GM21390 (cell line): ENCODE measurements around the gene TTC14.
"Not testable (repeated sequence)": the region's sequence is repeated elsewhere in the genome, so short reads cannot be mapped to it uniquely, and the experiment has no call there.

ENCODE experiments used
- ATAC-seq: cut with Tn5 transposase; IDR thresholded peaks from one replicate; pipeline ENCODE4 v1.9.1; 2021; ENCODE audit not compliant: unreplicated experiment

Gene TTC14, protein sequence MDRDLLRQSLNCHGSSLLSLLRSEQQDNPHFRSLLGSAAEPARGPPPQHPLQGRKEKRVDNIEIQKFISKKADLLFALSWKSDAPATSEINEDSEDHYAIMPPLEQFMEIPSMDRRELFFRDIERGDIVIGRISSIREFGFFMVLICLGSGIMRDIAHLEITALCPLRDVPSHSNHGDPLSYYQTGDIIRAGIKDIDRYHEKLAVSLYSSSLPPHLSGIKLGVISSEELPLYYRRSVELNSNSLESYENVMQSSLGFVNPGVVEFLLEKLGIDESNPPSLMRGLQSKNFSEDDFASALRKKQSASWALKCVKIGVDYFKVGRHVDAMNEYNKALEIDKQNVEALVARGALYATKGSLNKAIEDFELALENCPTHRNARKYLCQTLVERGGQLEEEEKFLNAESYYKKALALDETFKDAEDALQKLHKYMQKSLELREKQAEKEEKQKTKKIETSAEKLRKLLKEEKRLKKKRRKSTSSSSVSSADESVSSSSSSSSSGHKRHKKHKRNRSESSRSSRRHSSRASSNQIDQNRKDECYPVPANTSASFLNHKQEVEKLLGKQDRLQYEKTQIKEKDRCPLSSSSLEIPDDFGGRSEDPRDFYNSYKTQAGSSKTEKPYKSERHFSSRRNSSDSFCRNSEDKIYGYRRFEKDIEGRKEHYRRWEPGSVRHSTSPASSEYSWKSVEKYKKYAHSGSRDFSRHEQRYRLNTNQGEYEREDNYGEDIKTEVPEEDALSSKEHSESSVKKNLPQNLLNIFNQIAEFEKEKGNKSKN

DNA sequence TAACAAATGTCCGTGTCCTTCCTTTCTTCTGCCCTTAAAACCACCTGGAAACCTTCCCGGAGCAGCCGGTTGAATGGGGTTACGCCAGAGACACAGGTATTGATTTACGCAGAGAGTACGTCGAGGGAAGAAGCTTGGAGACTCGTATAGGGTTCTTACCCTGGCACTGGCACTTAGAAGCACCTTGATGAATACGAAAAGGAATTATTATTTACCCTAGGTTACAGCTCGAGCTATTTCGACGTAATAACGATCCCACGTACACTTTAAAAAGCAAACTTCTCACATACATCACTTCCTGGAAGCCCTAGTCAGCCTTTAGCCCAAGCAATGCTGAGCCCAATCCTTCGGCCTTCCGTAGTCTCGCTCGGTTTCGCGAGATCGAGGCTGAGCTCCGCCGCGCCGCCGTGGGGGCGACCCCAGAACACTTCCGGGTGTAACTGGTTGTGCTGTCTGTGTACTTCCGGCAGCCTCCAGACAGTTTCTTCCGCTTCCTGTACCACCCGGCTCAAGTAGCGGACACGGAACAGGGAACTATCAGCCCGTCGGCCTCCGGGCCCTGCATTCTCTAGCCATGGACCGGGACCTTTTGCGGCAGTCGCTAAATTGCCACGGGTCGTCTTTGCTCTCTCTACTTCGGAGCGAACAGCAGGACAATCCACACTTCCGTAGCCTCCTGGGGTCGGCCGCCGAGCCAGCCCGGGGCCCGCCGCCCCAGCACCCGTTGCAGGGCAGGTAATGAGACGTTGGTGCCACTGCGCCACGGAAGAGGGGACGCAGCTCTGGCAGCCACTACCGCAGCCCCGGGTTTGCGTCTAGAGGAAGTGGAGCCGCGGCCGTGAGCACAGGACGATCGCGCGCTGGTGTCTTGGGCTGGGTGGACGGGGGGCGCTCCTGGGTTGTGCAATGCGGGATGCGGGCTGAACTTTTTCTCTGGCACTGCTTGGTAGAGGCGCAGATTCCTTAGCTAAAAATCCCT lies at the start of gene TTC14:
Gene TTC14 (plus strand): TSS at position 476 of the 979 bp plus-strand sequence. CDS start 99 bp downstream, at position 575.
- ATAC-seq, result peak; percentile 98

DNA sequence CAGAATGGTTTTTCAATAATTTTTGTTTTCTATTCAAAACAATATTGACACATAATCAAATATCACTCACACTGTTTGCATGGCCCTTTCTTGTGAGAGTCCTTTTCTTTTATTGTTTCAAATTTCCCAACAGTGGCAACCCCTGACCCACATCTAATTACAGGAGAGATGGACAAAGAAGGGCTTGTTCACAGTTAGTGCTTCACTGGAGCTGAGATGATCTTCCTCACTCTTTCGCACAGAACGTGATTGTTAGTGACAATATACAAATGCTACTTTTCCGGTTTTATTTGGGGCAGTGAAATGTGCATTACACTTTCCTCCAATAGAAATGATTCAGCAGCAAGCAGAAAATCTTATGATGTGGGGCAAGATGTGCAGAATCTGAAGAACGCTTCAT lies 38.6 kb upstream of the TTC14 start:
- ATAC-seq, result no peak

DNA sequence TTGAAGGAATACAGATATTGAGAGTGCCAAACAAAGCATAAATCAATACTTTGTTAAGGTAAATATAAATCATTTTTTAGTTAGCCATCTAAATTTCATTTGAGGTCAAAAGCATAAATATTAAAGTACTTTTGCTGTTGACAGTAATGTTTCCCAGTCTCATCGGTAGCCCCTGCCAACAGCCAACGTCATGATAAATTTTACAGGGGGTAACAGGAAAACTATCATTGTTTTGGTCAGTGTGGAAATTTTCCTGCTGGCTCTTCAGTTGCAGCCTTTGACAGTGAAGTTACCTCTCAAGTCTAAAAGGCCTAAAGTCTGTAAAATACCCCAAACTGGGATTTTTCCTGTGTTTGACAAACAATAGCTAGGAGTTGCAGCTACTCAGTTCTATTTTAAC lies 37.3 kb upstream of the TTC14 start:
- no peak for ATAC-seq

DNA sequence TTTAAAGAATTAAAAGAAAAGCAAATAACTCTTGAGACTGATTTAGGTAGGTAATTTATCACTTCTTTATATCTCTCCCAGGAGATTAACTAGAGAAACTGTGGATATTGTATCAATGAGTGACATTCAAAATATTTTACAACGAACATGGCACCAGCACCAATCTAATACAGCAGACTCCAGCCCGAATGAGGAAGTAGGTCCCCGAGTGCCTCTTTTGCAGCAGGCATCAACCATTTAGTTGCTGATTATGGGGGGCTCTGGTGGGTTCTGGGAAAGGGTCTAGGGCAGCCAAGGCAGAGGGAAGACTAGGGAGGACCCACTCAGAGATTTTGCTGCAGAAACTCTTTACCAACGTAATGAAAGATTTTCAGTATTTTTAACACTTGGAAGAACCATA lies 31.7 kb upstream of the TTC14 start:
- ATAC-seq, result no peak

DNA sequence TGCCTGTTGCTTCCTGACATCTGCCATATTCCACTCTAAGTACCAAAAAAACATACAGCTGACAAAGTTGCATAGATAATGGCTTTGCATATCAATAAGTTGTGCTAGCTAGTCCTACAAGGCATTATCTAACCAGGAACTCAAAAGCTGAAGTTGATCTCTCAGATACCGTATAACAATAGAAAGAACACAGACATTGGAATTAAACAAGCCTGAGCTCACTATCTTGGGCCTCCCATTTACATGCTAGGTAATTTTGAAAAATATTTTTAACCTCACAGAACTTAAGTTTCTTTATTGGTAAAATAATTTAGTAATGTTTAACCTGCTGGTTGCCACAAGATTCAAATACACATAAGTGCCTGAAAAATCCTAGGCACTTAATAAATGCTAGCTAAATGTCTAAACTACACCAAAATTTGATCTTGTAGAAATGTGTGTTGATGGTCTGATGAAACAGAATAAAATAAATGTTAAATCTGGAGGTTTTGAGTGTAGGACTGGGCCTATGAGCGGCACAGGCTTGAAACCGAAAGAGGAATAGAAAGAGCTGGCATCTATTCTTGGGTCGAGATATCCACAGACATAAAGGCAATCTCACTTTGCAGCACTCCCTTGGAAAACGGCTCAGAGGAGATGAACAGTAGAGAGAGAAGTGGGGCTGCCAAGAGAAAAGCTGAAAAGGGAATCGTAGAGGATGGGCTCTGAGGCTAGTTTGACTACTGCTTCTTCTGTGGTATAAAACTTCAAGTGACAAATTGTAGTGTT lies 29.9 kb upstream of the TTC14 start:
- peak; percentile 85 for ATAC-seq

DNA sequence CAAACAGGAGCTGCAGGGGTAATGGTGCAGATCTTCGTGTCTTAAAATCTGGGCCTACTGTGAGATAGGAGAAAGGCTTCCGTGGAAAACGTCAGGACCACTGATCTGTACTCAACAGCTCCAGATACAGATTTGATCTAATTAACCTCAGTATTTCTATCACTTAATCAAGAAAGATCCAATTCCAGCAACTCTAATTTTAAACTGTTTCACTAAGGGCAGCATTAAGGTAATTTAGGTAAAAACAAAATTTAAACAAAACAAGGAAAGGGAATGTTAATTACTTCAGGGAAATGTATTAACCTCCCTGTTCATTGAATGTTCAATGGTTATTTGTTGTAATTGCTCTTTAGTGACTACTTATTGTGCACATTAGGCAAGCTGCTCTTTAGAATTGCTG lies 26.4 kb upstream of the TTC14 start:
- ATAC-seq, result no peak

DNA sequence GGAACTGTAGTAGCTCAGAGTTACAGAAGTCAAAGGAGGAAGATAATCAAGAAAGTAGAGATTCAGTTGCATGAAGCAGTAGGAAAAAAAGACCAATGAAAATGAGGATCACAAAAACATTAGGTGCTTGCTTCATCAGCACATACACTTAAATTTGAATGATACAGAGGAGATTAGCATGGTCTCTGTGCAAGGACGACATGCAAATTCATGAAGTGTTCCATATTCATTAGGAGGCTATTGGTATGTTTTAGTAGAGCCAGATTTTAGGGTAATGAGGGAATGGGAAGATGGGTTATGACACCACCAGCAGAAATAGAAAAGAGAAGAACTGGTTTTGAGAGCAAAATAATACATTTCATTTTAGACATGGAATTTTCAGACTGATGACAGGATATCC lies 21.0 kb upstream of the TTC14 start:
- no peak for ATAC-seq

DNA sequence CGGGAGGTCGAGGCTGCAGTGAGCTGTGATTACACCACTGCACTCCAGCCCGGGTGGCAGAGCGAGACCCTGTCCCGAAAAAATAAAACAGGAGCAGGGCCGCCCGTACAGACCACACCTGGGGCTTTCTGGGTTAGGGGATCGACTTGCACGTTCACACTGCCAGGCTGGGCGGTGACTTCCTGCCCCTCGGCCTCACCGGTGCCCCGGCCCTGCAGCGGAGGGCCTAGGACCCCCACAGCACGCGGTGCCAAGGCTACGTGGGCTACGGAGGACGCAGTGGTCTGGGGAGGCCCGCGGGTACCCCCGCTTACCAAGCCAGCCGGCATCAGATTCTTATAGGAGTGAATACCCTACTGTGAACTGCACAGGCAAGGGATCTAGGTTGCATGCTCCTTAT lies 11.6 kb upstream of the TTC14 start:
- no peak for ATAC-seq

DNA sequence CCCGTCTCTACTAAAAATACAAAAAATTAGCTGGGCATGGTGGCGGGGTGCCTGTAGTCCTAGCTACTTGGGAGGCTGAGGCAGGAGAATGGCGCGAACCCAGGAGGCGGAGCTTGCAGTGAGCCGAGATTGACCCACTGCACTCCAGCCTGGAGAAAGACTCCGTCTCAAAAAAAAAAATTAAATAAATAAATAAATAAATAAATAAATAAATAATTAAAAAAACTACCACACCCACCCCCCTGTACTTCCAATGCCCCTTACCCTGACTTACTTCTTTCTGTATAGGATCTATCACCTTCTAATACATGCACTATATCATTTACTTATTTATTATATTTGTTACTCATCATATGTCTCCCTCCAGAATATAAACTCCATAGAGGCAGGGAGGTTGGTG lies 8.3 kb upstream of the TTC14 start:
- not testable (repeated sequence) for ATAC-seq

DNA sequence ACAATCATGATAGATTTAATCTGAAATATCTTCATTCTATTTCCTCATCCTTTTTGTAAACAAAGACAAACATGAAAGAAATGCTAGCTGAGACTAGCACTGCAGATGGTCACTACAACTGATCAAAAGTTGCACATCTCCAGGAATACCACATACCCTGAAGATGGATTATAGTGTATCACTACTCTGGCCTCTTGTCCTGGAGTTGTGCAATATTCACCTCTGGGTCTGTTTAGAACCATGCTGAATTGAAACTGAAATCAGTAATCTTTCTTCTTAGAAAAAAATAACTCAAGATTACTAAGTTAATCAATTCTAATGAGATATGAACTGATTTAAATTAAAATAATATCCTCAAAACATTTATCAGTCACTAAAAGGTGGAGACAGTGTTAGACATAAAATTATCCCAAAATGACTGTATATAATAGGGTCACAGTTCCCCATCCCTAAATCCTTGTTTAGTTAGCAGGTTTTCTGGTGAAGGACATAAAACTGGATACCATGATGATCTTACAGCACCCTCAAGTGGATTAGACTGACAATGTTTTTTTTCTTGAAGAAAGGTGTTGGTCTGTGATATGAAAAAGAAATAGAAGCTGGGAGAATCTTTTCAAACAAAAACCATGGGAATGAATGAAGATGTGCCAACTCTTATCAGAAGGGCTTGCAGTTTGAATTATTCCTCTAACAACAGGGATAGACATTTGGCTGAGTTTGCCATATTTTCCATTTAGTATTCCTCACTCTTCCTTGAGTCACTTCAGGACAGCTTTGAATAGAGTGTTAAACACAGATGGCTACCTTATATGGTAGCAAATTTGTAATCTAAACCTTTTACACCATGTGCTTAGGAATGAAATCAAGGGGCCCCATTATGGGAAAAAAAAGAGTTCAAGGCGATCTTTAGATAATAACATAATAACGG lies 7.1 kb upstream of the TTC14 start:
- ATAC-seq, result peak; percentile 79

DNA sequence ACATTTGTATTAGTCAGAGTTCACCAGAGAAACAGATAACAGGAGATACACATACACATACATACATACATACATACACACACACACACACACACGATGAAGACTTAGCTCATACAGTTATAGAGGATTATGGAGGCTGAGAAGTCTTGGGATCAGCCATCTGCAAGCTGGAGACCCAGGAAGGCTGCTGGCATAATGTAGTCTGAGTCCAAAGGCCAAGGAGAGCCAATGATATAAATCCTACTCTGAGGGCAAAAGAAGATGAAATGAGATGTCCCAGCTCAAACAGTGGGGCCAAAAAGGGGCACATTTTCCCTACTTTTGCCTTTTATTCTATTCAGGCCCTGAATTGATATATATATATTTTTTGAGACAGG lies 6.4 kb upstream of the TTC14 start:
- no peak for ATAC-seq

DNA sequence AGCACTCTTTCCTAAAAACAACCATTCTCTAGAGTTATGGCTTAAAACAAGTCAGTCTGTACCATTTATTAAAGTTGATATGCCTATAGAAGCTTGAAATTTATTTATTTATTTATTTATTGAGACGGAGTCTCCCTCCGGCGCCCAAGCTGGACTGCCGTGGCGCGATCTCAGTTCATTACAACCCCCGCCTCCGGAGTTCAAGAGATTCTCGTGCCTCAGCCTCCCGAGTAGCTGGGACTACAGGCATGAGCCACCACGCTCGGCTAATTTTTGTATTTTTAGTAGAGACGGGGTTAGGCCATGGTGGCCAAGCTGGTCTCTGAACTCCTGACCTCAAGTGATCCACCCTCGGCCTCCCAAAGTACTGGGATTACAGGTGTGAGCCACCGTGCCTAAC lies 1.5 kb upstream of the TTC14 start:
- ATAC-seq, result no peak

DNA sequence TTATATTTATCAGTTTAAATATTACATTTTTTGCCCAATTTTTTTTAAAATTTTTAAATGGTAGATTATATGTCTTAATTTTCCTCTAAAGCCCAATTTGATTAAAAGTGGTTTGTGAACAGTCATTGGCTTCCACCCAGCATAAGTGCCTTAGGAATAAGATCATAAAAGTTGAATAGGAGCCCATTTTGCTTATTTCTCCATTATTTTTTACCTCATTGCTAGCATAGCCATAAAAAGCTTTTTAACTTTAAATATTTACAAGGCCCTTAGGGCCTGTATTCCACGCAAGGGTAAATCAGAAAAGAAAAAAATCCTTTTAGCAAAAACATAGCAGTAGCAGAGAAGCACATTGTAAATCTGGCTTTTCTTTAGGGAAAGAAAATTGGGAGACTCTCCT lies 9.0 kb downstream of the TTC14 start:
- ATAC-seq, result no peak

DNA sequence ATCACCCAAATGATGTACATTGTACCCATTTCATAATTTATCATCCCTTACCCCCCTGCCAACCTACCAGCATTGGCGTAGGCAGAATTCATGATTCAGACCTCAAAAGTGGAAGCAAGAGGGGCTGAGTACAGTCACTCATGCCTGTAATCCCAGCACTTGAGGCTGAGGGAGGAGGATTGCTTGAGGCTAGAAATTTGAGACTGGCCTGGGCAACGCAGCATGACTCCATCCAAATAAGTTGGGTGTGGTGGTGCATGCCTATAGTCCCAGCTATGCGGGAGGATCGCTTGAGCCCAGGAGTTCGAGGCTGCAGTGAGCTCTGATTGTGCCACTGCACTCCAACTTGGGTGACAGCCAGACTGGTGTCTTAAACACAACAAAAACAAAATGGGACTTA lies 10.4 kb downstream of the TTC14 start:
- no peak for ATAC-seq

DNA sequence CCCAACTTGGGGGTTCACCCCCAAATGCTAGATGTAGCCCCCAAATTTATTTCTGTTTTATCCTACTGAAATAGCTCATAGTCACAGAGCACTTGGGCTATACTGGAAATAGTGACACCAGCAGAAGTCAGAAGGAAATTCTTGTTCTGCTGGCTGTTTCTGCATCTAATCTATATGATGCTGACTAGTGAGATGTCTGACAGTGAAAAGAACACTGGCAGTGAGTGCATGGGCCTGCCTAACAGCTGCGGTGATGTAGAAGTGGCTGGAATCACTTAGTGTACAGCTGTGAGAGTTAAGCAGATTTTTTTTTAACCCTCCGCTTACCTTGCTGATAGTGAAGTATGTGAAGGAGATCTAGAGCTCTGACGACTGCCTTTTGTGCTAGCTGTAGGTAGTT lies 14.0 kb downstream of the TTC14 start:
- ATAC-seq, result no peak

DNA sequence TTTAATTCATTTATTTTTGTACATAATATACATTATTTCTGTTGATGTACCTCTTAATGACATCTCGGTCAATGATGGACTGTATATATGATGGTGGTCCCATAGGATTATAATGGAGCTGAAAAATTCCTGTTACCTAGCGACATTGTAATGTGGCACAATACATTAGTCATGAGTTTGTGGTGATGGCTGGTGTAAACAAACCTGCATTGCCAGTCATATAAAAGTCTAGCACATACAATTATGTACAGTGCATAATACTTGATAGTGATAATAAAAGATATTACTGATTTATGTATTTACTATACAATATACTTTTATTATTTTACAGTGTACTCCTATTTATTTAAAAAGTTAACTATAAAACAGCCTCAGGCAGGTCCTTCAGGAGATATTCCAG lies 15.1 kb downstream of the TTC14 start:
- ATAC-seq, result no peak

DNA sequence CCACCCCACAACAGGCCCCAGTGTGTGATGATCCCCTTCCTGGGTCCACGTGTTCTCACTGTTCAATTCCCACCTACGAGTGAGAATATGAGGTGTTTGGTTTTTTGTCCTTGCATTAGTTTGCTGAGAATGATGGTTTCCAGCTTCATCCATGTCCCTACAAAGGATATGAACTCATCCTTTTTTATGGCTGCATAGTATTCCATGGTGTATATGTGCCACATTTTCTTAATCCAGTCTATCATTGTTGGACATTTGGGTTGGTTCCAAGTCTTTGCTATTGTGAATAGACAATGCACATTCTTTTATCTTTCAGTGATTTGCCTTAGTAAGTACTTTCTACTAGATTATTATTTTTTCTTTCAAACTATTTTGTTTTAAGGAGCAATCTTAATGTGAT lies 16.6 kb downstream of the TTC14 start:
- not testable (repeated sequence) for ATAC-seq

DNA sequence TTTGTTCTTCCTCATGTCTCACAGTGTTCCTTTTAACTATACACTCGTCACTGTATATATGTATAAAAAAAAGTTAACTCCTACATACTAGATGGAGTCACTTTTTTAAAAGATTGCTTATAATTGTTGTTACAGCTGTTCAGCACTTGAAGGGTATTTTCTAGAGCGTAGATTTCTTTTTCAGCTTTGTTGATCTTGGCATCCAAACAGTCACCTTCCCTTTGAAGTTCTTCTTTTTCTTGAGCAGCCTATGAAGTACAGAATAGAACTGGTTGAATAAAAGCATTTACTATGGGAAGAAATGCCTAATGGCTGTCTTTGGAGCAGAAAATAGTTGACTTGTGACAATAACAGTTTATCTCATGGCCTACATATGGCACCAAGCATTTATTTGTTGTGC lies 17.8 kb downstream of the TTC14 start:
- ATAC-seq, result no peak

DNA sequence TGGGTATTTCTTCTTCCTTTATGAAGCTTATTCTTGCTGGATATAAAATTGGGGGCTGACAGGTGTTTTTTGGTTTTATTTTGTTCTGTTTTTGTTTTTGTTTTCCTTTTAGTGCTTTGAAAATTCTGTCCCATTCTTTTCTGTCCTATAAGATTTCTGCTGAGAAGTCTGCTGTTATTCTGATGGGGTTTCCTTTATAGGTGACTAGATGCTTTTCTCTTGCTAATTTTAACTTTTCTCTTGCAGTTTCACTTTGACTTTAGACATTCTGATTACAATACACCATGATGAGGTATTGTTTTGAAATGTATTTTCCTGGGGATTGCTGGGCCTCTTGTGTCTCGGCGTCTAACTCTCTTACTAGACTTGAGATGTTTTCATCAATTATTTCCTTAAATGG lies 22.8 kb downstream of the TTC14 start:
- ATAC-seq, result peak; percentile 58
